Central memory CD4-positive, alpha-beta T cell (primary cell): ENCODE measurements around the gene CLDN14.

Experiments
- DNase-seq: peaks from one replicate; pipeline ENCODE4 v3.0.0; 2022

CLDN14 gene

GRCh38 chr21:36466061-36466511 lies 13.8 kb downstream of the CLDN14 start:
- no peak for DNase-seq

DNA sequence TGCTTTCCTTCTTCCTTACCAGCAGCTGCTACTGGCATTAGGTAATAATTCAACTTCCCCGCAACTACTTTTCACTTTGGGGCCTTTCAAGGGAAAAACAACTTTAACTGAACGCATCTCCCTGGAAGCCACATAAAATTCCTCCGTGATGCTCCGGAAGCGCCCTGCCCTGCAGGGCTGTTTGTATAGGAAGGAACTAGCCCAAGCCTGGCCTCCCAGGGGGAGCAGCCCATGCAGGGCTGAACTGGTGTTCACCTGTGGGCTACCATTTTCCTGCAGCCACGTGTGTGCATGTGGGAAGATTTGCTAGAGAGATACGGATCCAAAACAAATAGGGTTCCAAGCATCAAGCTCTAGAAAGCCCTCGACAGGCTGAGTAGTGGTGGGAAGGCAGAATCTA lies 14.4 kb downstream of the CLDN14 start:
- no peak for DNase-seq

- DNase-seq = no peak
Observed at GRCh38 chr21:36464590-36464989, 15.3 kb downstream of the CLDN14 start.

DNA sequence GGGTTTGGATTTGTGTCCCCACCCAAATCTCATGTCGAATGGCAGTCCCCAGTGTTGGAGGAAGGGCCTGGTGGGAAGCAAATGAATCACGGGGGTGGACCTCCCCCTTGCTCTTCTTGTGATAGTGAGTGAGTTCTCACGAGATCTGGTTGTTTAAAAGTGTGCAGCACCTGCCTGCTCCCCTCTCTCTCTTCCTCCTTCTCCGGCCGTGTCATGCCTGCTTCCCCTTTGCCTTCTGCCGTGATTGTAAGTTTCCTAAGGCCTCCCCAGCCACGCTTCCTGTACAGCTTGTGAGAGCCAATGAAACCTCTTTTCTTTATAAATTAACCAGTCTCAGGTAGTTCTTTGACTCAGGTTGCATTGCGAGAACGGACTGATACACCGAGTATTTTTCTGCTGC lies 15.9 kb downstream of the CLDN14 start:
- DNase-seq = no peak

DNA sequence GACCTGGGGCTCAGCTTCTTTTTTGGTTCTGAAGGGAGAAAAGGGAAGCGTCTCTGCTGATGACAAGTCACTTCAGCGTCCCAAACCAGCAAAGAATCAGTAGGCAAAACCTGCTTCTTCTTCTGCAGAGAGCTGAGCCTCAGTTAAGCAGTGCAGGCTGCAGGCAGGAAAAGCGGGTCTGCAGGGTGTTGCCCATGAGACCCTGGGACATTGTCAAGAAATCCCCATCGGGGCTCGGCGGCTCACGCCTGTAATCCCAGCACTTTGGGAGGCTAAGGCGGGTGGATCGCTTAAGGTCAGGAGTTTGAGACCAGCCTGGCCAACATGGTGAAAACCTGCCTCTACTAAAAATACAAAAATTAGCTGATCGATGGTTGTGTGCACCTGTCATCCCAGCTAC lies 16.7 kb downstream of the CLDN14 start:
- no peak for DNase-seq

- DNase-seq = no peak
Observed at GRCh38 chr21:36461918-36462486, 17.9 kb downstream of the CLDN14 start.

DNA sequence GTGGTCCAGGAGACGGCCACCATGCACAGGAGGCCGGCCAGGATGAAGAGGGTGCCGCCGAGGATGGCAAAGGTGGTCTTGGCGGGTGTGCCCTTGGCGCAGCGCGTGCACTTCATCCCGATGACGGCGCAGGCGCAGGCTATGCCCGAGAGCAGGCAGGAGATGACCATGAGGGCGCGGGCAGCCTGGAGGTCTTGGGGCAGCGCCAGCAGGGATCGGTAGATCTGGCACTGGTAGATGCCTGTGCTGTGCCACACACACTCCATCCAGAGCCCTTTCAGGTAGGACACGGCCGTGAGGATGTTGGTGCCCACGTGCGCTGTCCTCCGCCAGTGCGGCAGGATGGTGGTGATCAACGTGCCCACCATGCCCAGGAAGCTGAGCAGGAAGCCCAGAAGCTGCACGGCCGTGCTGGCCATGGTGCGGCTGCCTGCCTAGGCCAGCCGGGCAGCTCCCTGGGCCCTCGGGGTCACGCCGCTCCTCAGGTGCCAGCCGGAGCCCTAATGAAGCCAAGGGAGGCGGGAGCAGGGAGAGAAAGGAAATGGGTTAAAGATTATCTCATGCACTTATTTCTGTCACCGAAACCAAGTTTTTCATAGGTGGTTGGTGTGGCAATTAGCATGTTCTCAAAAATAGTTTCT lies 18.5 kb downstream of the CLDN14 start:
- no peak for DNase-seq

DNA sequence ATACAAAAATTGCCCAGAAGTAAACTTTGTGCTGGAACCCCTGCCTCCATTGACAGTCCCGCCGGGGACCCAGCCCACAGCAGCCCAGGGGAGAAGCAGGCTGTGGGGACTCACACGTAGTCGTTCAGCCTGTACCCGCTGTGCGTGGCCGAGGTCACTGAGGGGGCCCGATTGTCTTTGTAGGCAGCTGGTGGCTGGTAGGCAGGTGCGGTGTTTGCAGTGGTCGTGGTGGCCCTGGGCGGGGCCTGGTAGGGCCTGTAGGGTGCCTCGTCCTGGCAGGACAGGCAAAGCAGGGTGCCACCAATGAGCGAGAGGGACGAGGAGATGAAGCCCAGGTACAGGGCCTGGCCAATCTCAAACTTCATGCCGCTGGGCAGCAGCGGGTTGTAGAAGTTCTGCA lies 19.1 kb downstream of the CLDN14 start:
- no peak for DNase-seq

- DNase-seq = no peak
Observed at GRCh38 chr21:36459098-36459497, 20.8 kb downstream of the CLDN14 start.

DNA sequence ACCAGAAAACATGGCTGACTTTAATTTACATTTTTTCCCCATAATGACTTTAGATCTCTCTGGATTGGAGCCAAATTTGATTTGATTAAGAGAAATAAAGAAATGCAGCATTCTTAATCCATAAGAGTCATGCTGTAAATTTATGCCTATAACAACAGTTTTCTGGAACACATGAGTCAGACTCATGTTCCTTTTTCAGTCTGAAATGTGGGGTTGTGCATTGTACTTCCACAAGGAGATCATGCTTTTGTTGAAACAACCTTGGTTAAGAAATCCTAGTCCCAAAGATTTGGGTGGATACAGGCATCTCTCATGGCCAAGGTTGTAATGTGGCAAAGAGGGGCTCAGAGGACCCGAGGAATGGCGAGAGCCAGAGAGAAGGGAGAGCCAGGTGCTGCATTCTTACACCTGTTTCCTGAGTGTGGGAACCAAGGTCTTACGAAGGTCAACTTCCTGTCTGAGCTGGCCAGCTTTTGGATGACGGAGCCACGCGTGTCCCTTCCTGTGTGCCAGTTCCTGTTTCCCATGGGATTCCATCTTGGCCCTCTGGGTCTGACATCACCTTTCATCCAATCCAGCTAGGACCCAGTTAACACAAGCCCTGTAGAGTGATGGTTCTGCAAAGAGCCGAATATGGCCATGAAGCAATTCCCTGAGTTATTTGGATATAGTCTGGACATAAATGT lies 23.1 kb downstream of the CLDN14 start:
- no peak for DNase-seq

DNA sequence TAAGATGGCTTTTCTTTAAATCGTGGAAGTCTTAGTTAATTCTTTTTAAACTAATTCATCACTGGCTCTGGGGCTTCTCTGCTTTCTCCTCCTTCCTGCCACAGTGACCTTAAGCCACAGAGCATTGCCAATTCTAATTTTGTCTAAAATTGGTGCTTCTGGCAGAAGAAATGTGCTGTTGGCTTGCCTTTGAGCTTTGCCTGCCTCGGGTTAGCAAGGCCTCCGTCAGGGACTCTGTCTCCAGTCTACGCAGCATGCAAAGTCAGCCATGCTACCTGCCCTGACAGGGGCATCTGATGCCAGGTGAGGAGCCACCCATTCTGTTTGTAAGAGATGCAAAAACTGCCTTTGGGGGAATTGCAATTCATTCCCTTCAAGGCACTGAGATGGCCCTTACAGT lies 25.2 kb downstream of the CLDN14 start:
- no peak for DNase-seq

GRCh38 chr21:36454093-36454531 lies 25.8 kb downstream of the CLDN14 start:
- no peak for DNase-seq

DNA sequence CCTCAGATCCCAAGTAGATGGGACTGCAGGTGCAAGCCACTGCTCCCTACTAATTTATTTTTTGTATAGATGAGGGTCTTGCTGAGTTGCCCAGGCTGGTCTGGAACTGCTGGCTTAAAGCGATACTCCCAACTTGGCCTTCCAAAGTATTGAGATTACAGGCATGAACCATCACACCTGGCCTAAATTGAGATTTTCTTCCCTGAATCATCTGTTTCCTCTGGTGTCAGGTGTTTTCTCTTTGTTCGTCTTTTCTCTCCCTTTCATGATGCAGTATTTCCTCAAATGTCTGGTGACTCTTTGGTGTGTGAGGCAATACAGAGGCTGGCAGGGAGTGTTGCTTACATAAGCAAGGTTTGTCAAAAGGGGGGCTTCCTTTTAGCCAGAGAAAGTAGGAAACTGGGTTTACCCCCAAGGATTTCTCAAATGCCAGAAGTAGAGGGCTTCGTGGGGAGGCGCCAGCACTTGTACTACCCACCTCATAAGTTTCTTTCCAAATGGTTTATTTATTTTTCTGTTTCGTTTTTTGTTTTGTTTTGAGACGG lies 27.6 kb downstream of the CLDN14 start:
- no peak for DNase-seq

GRCh38 chr21:36451506-36451905 lies 28.4 kb downstream of the CLDN14 start:
- DNase-seq = no peak

- no peak for DNase-seq
Observed at GRCh38 chr21:36450511-36450910, 29.4 kb downstream of the CLDN14 start.

DNA sequence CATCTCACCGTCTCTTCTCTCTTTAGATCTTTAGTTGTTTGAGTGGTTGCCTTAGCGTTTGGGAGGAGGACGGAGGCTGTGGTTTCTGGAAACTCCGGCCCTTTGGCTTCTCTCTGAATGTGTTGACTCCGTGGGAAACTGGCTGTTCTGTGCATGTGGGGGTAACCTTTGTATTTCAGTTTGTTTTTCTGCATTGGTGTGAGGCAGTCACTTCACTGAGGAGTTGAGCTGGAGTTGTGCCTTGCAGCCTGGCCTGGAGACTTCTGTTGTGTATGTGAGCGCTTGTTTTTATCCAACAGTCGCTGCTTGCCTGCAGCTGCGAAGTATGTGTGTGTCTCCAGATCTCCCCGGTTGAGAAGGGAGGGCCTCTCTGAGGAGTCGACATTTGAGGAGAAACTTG lies 33.6 kb downstream of the CLDN14 start:
- no peak for DNase-seq

GRCh38 chr21:36441715-36442114 lies 38.2 kb downstream of the CLDN14 start:
- DNase-seq = no peak

DNA sequence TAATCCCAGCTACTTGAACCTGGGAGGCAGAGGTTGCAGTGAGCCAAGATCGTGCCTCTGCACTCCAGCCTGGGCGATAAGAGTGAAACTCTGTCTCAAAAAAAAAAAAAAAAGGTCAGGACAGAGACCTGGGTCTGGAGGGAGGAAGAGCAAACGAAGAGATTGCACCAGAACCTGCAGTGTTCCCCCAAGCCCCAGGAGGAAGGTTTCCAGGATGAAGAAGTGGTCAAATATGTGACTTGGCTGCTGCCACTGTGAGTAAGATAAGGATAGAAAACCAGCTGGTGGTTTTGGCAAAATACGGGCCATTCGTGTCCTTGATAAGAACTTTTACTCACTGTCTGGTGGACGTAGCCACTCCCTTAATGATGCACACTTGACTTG lies 42.2 kb downstream of the CLDN14 start:
- no peak for DNase-seq

GRCh38 chr21:36436829-36437744 lies 42.8 kb downstream of the CLDN14 start:
- DNase-seq = no peak

GRCh38 chr21:36434144-36434543 lies 45.8 kb downstream of the CLDN14 start:
- no peak for DNase-seq

DNA sequence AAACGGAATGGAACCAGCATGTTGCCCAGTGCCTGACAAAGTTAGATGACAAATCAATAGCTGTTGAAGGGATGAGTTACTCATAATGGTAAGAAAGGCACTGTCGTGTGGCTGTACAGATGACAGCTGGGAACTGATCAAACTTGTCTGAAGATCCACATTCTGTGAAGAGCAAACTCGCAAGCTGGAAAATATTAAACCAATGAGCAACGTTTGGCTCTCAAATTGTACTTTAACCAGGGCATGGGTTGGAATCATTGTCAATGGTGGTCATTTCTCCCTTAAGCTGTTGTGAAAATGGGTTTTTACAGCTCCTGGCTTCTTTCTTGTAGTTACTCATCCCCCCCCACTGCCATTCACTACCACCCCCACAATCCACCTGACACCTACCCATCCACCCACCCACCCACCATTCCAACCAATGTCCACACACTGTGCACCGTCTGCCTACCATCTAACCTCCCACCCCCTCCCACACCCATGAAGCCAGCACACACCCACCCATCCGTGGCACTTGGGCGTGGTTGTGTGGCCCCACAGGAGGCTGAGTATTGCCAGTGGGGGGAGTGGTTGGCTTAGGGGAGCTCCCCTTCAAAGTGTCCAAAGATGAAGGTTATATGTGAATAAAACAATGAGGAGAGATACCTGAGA lies 46.7 kb downstream of the CLDN14 start:
- no peak for DNase-seq

- no peak for DNase-seq
Observed at GRCh38 chr21:36431252-36431651, 48.7 kb downstream of the CLDN14 start.
